ENCODE data around the gene MYO1D. TPM values are rescaled to one million over a fixed set of nuclear protein-coding genes. Genes with fewer than 3 reads are reported as not detected.

The MYO1D gene
- total RNA-seq, 1 experiment from 2014 or later: 35.7 TPM

- Histone ChIP-seq H3K9me3 (ENCODE audit: control insufficient read depth in 1 of 2, insufficient read depth in 1 of 2, low read depth in 1 of 2, low read length in 2 of 2) (no peaks in the 10 kb centered on the region), H3K36me3 (ENCODE audit: control insufficient read depth in 1 of 2, insufficient read depth in 2 of 2, low read length in 2 of 2) (no peaks in the 10 kb centered on the region), H3K27ac (ENCODE audit: low read depth, low read length) (no peak overlapping the region), H4K20me1 (ENCODE audit: insufficient read depth) (no peaks in the 10 kb centered on the region), H3K4me2 (ENCODE audit: low read length) (no peak overlapping the region), H3K9ac (ENCODE audit: low read length) (no peak overlapping the region), H3K79me2 (ENCODE audit: insufficient read depth, low read length) (no peaks in the 10 kb centered on the region), H3K9me2 (ENCODE audit: insufficient read depth) (no peaks in the 10 kb centered on the region), H3K27me3 (ENCODE audit: insufficient read depth, low read length) (no peaks in the 10 kb centered on the region), H3K4me3 (replicated peaks in 1 of 2; ENCODE audit: low read depth in 1 of 2, low read length in 2 of 2) (no peak overlapping the region), H2AFZ (ENCODE audit: low read depth, low read length, poor library complexity, severe bottlenecking) (no peak overlapping the region), H3K4me1 (ENCODE audit: control insufficient read depth in 1 of 2, insufficient read depth in 2 of 2, low read length in 2 of 2) (no peaks in the 10 kb centered on the region)
- TF ChIP-seq REST (IDR thresholded peaks at IDR 0.05; ENCODE audit: low read depth) (no peak), RAD21 (IDR thresholded peaks at IDR 0.05; ENCODE audit: low read depth) (no peak), POLR2A (IDR thresholded peaks at IDR 0.05; ENCODE audit: borderline replicate concordance, extremely low read depth, insufficient read depth, insufficient read length) (no peak), FOSL1 (IDR thresholded peaks at IDR 0.05; ENCODE audit: low read depth) (no peak), TCF7L2 (IDR thresholded peaks at IDR 0.05; ENCODE audit: borderline replicate concordance, extremely low read depth, insufficient read depth, insufficient read length) (no peak), EZH2phosphoT487 (IDR thresholded peaks at IDR 0.05; ENCODE audit: borderline replicate concordance) (no peak), MAX (IDR thresholded peaks at IDR 0.05) (no peak), SP1 (IDR thresholded peaks at IDR 0.05; ENCODE audit: low read depth) (no peak), CBX3 (IDR thresholded peaks at IDR 0.05; ENCODE audit: low read depth) (no peak), ATF3 (IDR thresholded peaks at IDR 0.05) (no peak), CTCF (IDR thresholded peaks at IDR 0.05 in 2 of 3, conservative IDR thresholded peaks at IDR 0.05 in 1 of 3; ENCODE audit: borderline replicate concordance in 1 of 3, insufficient read depth in 1 of 3, low read depth in 2 of 3, low read length in 2 of 3) (no peak), YY1 (IDR thresholded peaks at IDR 0.05; ENCODE audit: extremely low read depth, insufficient replicate concordance, low read depth, low read length) (no peak), ZNF274 (IDR thresholded peaks at IDR 0.05; ENCODE audit: low read depth, low read length) (no peak), ZFX (IDR thresholded peaks at IDR 0.05) (no peak), EZH2 (IDR thresholded peaks at IDR 0.05) (no peak), ELF1 (IDR thresholded peaks at IDR 0.05; ENCODE audit: borderline replicate concordance, low read depth) (no peak)
- ChIA-PET RAD21 (ENCODE audit: low non-redundant PET in 1 of 2, low total read pairs in 2 of 2, uncharacterized antibody in 2 of 2, unreplicated experiment in 2 of 2) (no interaction called here), POLR2A (no interaction called here), CTCF (no interaction called here)
- no peak for DNase-seq (ENCODE audit: low read depth, low spot score)
- intact Hi-C loops (cut with micrococcal nuclease): no loop called here
- no TSS peak for BruUV-seq (replicated peaks)
- no peak for ATAC-seq
Observed at GRCh38 chr17:32840241-32840640, 36.7 kb downstream of the MYO1D start.

All from HCT116 (cell line).